BJ (cell line): ENCODE data around the gene ARMC2. TPM values are rescaled to one million over a fixed set of nuclear protein-coding genes. Genes with fewer than 3 reads are reported as not detected.

Source experiments
- CTCF ChIA-PET: fragments of 350-600 bp; formaldehyde crosslinking; extraction: SDS; loops from one replicate; lab custom pipeline; 2021; ENCODE audit warnings: antibody characterized with exemption, inconsistent platforms; lab: Yijun Ruan, JAX
- POLR2A ChIA-PET: fragments of 300-600 bp; sonication (Branson Sonifier 250); formaldehyde crosslinking; extraction: SDS; loops from one replicate; lab custom pipeline; 2021; ENCODE audit warnings: antibody characterized with exemption; lab: Charles Lee
- DNase-seq: peaks from one replicate; pipeline ENCODE4 v3.0.0-alpha.2; 2011; ENCODE audit warnings: low read depth
- H3K27me3 ChIP-seq: 2 replicates; pipeline ENCODE4 v1.6.0; 2011; ENCODE audit warnings: low read length; ENCODE audit not compliant: control insufficient read depth, insufficient read depth
- H3K36me3 ChIP-seq: 2 replicates; pipeline ENCODE4 v1.5.1; 2011; ENCODE audit warnings: low read length; ENCODE audit not compliant: control insufficient read depth, insufficient read depth
- H3K4me3 ChIP-seq: 2 replicates; pipeline ENCODE4 v1.5.1; 2011; ENCODE audit warnings: low read depth, mild to moderate bottlenecking, control low read depth, low read length
- CTCF ChIP-seq: IDR thresholded peaks from 2 replicates; pipeline ENCODE4 v1.5.1; 2011; ENCODE audit warnings: low read depth, mild to moderate bottlenecking, control low read depth, inconsistent platforms, low read length, moderate library complexity; ENCODE audit not compliant: insufficient read depth
- polyA plus RNA-seq: library from polyadenylated mRNA; depleted of rRNA; stranded (reverse); fragments of >200 nt; gene quantifications from 2 replicates; pipeline ENCODE4 v1.2.3, GENCODE V29; 2011

ARMC2 gene
- polyA plus RNA-seq, 1 experiment: 2.4 TPM

GRCh38 chr6:108873971-108874370 is 25.7 kb downstream of the ARMC2 start:
- no peaks in the 10 kb centered on the region for H3K36me3 ChIP-seq
- no peak overlapping the region for H3K4me3 ChIP-seq
- CTCF ChIA-PET: interaction anchor here (1.0 to 1.8 kb wide), 2 partner anchors 21 to 332 kb away, joined by 3 to 6 read pairs; no protein-coding TSS in a partner anchor
- no peak for DNase-seq
- H3K27me3 ChIP-seq: no peaks in the 10 kb centered on the region
- POLR2A ChIA-PET: no interaction called here
- no peak for TF ChIP-seq CTCF

GRCh38 chr6:108874470-108875160 is 26.4 kb downstream of the ARMC2 start:
- POLR2A ChIA-PET: no interaction called here
- DNase-seq: peak; percentile 42
- CTCF ChIA-PET: interaction anchor here (1.0 to 1.8 kb wide), 2 partner anchors 22 to 332 kb away, joined by 3 to 6 read pairs; no protein-coding TSS in a partner anchor

GRCh38 chr6:108875161-108875555 is 26.9 kb downstream of the ARMC2 start:
- no peak for DNase-seq
- TF ChIP-seq CTCF: no peak
- CTCF ChIA-PET: interaction anchor here (1.0 to 1.8 kb wide), 2 partner anchors 22 to 333 kb away, joined by 3 to 6 read pairs; no protein-coding TSS in a partner anchor
- no peak overlapping the region for H3K4me3 ChIP-seq
- H3K36me3 ChIP-seq: no peaks in the 10 kb centered on the region
- H3K27me3 ChIP-seq: no peaks in the 10 kb centered on the region
- POLR2A ChIA-PET: no interaction called here

More at GRCh38 chr6:108874470-108875160, 26.4 kb downstream of the ARMC2 start:
- no peak for TF ChIP-seq CTCF
- H3K27me3 ChIP-seq: no peaks in the 10 kb centered on the region
- no peaks in the 10 kb centered on the region for H3K36me3 ChIP-seq
- H3K4me3 ChIP-seq: no peak overlapping the region

- peak; percentile 72 for DNase-seq
- POLR2A ChIA-PET: interaction anchor here (0.5 kb wide), 2 partner anchors 28 to 196 kb away, joined by 3 to 4 read pairs; no protein-coding TSS in a partner anchor
- Histone ChIP-seq H3K27me3 (no peaks in the 10 kb centered on the region), H3K4me3 (no peak overlapping the region), H3K36me3 (no peaks in the 10 kb centered on the region)
- CTCF ChIA-PET: interaction anchor here (1.0 kb wide), 1 partner anchor 335 kb away, joined by 4 read pairs; no protein-coding TSS in a partner anchor
- TF ChIP-seq CTCF: no peak
These were observed 29.0 kb downstream of the ARMC2 start for GRCh38 chr6:108877046-108877751.

- ChIA-PET POLR2A (no interaction called here), CTCF (no interaction called here)
- Histone ChIP-seq H3K36me3 (no peaks in the 10 kb centered on the region), H3K27me3 (no peaks in the 10 kb centered on the region), H3K4me3 (no peak overlapping the region)
- no peak for TF ChIP-seq CTCF
- DNase-seq: no peak
These were observed 30.7 kb downstream of the ARMC2 start for GRCh38 chr6:108878942-108879341.
